22Rv1 (cell line): ENCODE data around the gene POGZ.

Experiments
- ZFX ChIP-seq: fragments of 450-650 bp; IDR thresholded peaks from 2 replicates; pipeline ENCODE4 v1.6.1; 2017; ENCODE audit warnings: antibody characterized with exemption, borderline replicate concordance
- TF ChIP-seq, protein P1 (sequence below): fragments of 450-650 bp; IDR thresholded peaks from 2 replicates; pipeline ENCODE4 v1.5.1; 2017; ENCODE audit warnings: mild to moderate bottlenecking

DNA sequence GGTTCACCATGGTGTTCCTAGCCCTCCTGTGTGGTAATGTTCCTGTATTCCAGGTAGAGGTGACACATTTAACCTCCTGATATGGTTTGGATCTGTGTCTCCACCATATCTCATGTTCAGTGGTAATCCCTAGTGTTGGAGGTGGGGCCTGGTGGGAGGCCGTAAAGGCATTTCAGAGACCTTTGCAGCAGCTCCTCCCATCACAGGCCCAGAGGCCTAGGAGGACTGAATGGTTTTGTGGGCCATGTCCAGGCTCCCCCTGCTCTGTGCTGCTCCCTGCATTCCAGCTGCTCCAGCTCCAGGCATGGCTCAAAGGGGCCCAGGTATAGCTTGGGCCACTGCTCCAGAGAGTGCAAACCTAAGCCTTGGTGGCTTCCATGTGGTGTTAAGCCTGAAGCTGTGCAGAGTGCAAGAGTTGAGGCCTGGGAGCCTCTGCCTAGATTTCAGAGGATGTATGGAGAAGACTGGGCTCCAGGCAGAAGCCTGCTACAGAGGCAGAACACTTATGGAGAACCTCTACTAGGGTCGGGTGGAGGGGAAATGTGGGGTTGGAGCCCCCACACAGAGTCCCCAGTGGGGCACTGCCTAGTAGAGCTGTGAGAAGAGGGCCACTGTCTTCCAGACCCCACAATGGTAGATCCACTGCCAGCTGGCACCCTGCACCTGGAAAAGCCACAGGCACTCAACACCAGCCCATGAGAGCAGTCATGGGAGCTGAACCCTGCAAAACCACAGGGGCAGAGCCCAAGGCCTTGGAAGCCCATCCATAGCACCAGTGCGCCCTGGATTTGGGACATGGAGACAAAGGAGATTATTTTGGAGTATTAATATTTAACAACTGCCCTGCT, 96.8 kb downstream of the POGZ start:
- TF ChIP-seq, protein P1, sequence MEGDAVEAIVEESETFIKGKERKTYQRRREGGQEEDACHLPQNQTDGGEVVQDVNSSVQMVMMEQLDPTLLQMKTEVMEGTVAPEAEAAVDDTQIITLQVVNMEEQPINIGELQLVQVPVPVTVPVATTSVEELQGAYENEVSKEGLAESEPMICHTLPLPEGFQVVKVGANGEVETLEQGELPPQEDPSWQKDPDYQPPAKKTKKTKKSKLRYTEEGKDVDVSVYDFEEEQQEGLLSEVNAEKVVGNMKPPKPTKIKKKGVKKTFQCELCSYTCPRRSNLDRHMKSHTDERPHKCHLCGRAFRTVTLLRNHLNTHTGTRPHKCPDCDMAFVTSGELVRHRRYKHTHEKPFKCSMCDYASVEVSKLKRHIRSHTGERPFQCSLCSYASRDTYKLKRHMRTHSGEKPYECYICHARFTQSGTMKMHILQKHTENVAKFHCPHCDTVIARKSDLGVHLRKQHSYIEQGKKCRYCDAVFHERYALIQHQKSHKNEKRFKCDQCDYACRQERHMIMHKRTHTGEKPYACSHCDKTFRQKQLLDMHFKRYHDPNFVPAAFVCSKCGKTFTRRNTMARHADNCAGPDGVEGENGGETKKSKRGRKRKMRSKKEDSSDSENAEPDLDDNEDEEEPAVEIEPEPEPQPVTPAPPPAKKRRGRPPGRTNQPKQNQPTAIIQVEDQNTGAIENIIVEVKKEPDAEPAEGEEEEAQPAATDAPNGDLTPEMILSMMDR: no peak
- no peak for TF ChIP-seq ZFX
